Measurements from ENCODE around the gene TWF2.

Gene TWF2

GRCh38 chr3:52218937-52219650 lies 19.9 kb downstream of the TWF2 start:
- Mint-ChIP-seq H3K36me3 (peaks cover 49 to 59% of the 10 kb centered on the region in 2 donors), H3K4me1 (peaks cover 40 to 70% of the 10 kb centered on the region in 2 donors), H3K9me3 (no peaks in the 10 kb centered on the region), H3K4me3 (no peak overlapping the region), H3K27me3 (no peaks in the 10 kb centered on the region), H3K27ac (peak overlapping the region; percentile 42)
- DNase-seq (no peak), ATAC-seq (replicated peaks) (no peak)

- DNase-seq (no peak), ATAC-seq (replicated peaks) (no peak)
- Mint-ChIP-seq H3K9me3 (no peaks in the 10 kb centered on the region), H3K27ac (peak overlapping the region; percentile 31), H3K27me3 (no peaks in the 10 kb centered on the region), H3K36me3 (peaks cover 45 to 58% of the 10 kb centered on the region in 2 donors), H3K4me1 (peaks cover 36 to 64% of the 10 kb centered on the region in 2 donors), H3K4me3 (no peak overlapping the region)
These were observed 20.5 kb downstream of the TWF2 start for GRCh38 chr3:52218454-52218853.

GRCh38 chr3:52218026-52218425 lies 20.9 kb downstream of the TWF2 start:
- peaks cover 42 to 56% of the 10 kb centered on the region in 2 donors for H3K36me3 Mint-ChIP-seq
- H3K27ac Mint-ChIP-seq, result peak overlapping the region; percentile 31
- ATAC-seq (replicated peaks), result no peak
- peaks cover 32 to 60% of the 10 kb centered on the region in 2 donors for H3K4me1 Mint-ChIP-seq
- no peaks in the 10 kb centered on the region for H3K27me3 Mint-ChIP-seq
- DNase-seq, result no peak
- no peaks in the 10 kb centered on the region for H3K9me3 Mint-ChIP-seq
- no peak overlapping the region for H3K4me3 Mint-ChIP-seq

- DNase-seq, result no peak
- Mint-ChIP-seq H3K4me1 (peaks cover 29 to 54% of the 10 kb centered on the region in 2 donors), H3K36me3 (peaks cover 42 to 58% of the 10 kb centered on the region in 2 donors), H3K27me3 (no peaks in the 10 kb centered on the region), H3K27ac (no peak overlapping the region), H3K4me3 (no peak overlapping the region), H3K9me3 (no peaks in the 10 kb centered on the region)
- ATAC-seq (replicated peaks), result no peak
These were observed 21.6 kb downstream of the TWF2 start for GRCh38 chr3:52217409-52217805.

GRCh38 chr3:52216585-52217408 lies 22.2 kb downstream of the TWF2 start:
- ATAC-seq (replicated peaks) (peak; percentile 13 to 24), DNase-seq (no peak)
- H3K4me1 Mint-ChIP-seq, result peaks cover 28 to 48% of the 10 kb centered on the region in 2 donors
- no peaks in the 10 kb centered on the region for H3K27me3 Mint-ChIP-seq
- H3K4me3 Mint-ChIP-seq, result no peak overlapping the region
- H3K9me3 Mint-ChIP-seq, result no peaks in the 10 kb centered on the region
- peak overlapping the region; percentile 63 for H3K27ac Mint-ChIP-seq
- peaks cover 38 to 55% of the 10 kb centered on the region in 2 donors for H3K36me3 Mint-ChIP-seq

GRCh38 chr3:52215351-52215750 lies 23.6 kb downstream of the TWF2 start:
- no peak overlapping the region for H3K4me3 Mint-ChIP-seq
- H3K27ac Mint-ChIP-seq, result no peak overlapping the region
- no peaks in the 10 kb centered on the region for H3K9me3 Mint-ChIP-seq
- peaks cover 24 to 40% of the 10 kb centered on the region in 2 donors for H3K4me1 Mint-ChIP-seq
- ATAC-seq (replicated peaks) (no peak), DNase-seq (no peak)
- peaks cover 39 to 53% of the 10 kb centered on the region in 2 donors for H3K36me3 Mint-ChIP-seq
- no peaks in the 10 kb centered on the region for H3K27me3 Mint-ChIP-seq

GRCh38 chr3:52213901-52214300 lies 25.1 kb downstream of the TWF2 start:
- Mint-ChIP-seq H3K4me1 (peaks cover 19 to 26% of the 10 kb centered on the region in 2 donors), H3K27ac (no peak overlapping the region), H3K9me3 (no peaks in the 10 kb centered on the region), H3K27me3 (no peaks in the 10 kb centered on the region), H3K4me3 (no peak overlapping the region), H3K36me3 (peaks cover 51 to 65% of the 10 kb centered on the region in 2 donors)
- ATAC-seq (replicated peaks), result no peak
- DNase-seq, result no peak

- Mint-ChIP-seq H3K4me1 (peaks cover 14 to 17% of the 10 kb centered on the region in 2 donors), H3K4me3 (no peak overlapping the region), H3K9me3 (no peaks in the 10 kb centered on the region), H3K27ac (no peak overlapping the region), H3K36me3 (peaks cover 55 to 70% of the 10 kb centered on the region in 2 donors), H3K27me3 (no peaks in the 10 kb centered on the region)
- DNase-seq (no peak), ATAC-seq (replicated peaks) (no peak)
These were observed 26.0 kb downstream of the TWF2 start for GRCh38 chr3:52213005-52213404.

- Mint-ChIP-seq H3K27ac (no peak overlapping the region), H3K9me3 (no peaks in the 10 kb centered on the region), H3K36me3 (peaks cover 66 to 73% of the 10 kb centered on the region in 2 donors), H3K27me3 (no peaks in the 10 kb centered on the region), H3K4me3 (no peak overlapping the region), H3K4me1 (peaks cover under 1 to 4% of the 10 kb centered on the region in 2 donors)
- DNase-seq (no peak), ATAC-seq (replicated peaks) (no peak)
These were observed 27.6 kb downstream of the TWF2 start for GRCh38 chr3:52211268-52211891.

- Mint-ChIP-seq H3K27me3 (no peaks in the 10 kb centered on the region), H3K9me3 (no peaks in the 10 kb centered on the region)
These were observed 28.4 kb downstream of the TWF2 start for GRCh38 chr3:52210550-52211046.

GRCh38 chr3:52210037-52210436 lies 28.9 kb downstream of the TWF2 start:
- no peaks in the 10 kb centered on the region for H3K9me3 Mint-ChIP-seq
- H3K4me1 Mint-ChIP-seq, result peaks cover 0 to 4% of the 10 kb centered on the region in 2 donors
- H3K4me3 Mint-ChIP-seq, result no peak overlapping the region
- no peak for ATAC-seq (replicated peaks)
- DNase-seq, result no peak
- no peaks in the 10 kb centered on the region for H3K27me3 Mint-ChIP-seq
- peaks cover 57 to 65% of the 10 kb centered on the region in 2 donors for H3K36me3 Mint-ChIP-seq
- H3K27ac Mint-ChIP-seq, result no peak overlapping the region

More at GRCh38 chr3:52210550-52211046, 28.4 kb downstream of the TWF2 start:
- Mint-ChIP-seq H3K27ac (no peak overlapping the region), H3K4me1 (peaks cover 0 to 4% of the 10 kb centered on the region in 2 donors), H3K4me3 (no peak overlapping the region), H3K36me3 (peaks cover 62 to 71% of the 10 kb centered on the region in 2 donors)
- ATAC-seq (replicated peaks), result no peak
- DNase-seq, result no peak

- H3K27me3 Mint-ChIP-seq, result no peaks in the 10 kb centered on the region
- H3K36me3 Mint-ChIP-seq, result peaks cover 58 to 62% of the 10 kb centered on the region in 2 donors
- ATAC-seq (replicated peaks) (no peak), DNase-seq (no peak)
- H3K4me3 Mint-ChIP-seq, result no peak overlapping the region
- H3K4me1 Mint-ChIP-seq, result peaks cover 0 to 3% of the 10 kb centered on the region in 2 donors
- no peak overlapping the region for H3K27ac Mint-ChIP-seq
- no peaks in the 10 kb centered on the region for H3K9me3 Mint-ChIP-seq
These were observed 30.4 kb downstream of the TWF2 start for GRCh38 chr3:52208556-52208955.

- no peaks in the 10 kb centered on the region for H3K27me3 Mint-ChIP-seq
- no peak overlapping the region for H3K27ac Mint-ChIP-seq
- ATAC-seq (replicated peaks) (no peak), DNase-seq (no peak)
- H3K36me3 Mint-ChIP-seq, result peaks cover 51 to 62% of the 10 kb centered on the region in 2 donors
- peaks cover 15 to 24% of the 10 kb centered on the region in 2 donors for H3K4me1 Mint-ChIP-seq
- H3K4me3 Mint-ChIP-seq, result no peak overlapping the region
- no peaks in the 10 kb centered on the region for H3K9me3 Mint-ChIP-seq
These were observed 33.1 kb downstream of the TWF2 start for GRCh38 chr3:52205727-52206372.

Data from stimulated activated naive B cell treated with anti-CD40 and anti-IgM and Interleukin-4, amounts not matched to agents 10 μg/mL and 1 μg/mL and 100 μg/mL, for 72 hours (primary cell).